GM20431 (cell line): ENCODE data around the gene ZSCAN5A.
"Not testable (repeated sequence)": the region's sequence is repeated elsewhere in the genome, so short reads cannot be mapped to it uniquely, and the experiment has no call there.

Experiments
- in situ Hi-C: fragments of 300-500 bp; cut with MseI, MboI; formaldehyde crosslinking; loops from one replicate; pipeline ENCODE4 v1.15.0; 2020; ENCODE audit warnings: low sequenced_read_pairs; ENCODE audit not compliant: unreplicated experiment

Gene ZSCAN5A, protein sequence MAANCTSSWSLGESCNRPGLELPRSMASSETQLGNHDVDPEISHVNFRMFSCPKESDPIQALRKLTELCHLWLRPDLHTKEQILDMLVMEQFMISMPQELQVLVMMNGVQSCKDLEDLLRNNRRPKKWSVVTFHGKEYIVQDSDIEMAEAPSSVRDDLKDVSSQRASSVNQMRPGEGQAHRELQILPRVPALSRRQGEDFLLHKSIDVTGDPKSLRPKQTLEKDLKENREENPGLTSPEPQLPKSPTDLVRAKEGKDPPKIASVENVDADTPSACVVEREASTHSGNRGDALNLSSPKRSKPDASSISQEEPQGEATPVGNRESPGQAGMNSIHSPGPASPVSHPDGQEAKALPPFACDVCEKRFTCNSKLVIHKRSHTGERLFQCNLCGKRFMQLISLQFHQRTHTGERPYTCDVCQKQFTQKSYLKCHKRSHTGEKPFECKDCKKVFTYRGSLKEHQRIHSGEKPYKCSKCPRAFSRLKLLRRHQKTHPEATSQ

GRCh38 chr19:56314381-56315076 lies at the start of gene ZSCAN5A:
TSS of gene ZSCAN5A (minus strand) at chr19:56314839. CDS start at chr19:56225046, 89,793 bp downstream.
- in situ Hi-C loops = no loop called here

DNA sequence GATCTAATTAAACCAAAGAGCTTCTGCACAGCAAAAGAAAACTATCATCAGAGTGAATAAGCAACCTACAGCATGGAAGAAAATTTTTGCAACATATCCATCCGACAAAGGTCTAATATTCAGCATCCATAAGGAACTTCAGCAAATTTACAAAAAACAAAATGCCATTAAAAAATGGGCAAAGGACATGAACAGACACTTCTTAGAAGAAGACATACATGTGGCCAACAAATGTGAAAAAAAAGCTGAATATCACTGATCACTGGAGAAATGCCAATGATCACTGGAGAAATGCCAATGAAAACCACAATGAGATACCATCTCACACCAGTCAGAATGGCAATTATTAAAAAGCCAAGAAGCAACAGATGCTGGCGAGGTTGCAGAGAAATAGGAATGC lies 46.2 kb upstream of the ZSCAN5A start:
- in situ Hi-C loops = no loop called here

GRCh38 chr19:56356944-56357343 lies 42.3 kb upstream of the ZSCAN5A start:
- in situ Hi-C loops = no loop called here

DNA sequence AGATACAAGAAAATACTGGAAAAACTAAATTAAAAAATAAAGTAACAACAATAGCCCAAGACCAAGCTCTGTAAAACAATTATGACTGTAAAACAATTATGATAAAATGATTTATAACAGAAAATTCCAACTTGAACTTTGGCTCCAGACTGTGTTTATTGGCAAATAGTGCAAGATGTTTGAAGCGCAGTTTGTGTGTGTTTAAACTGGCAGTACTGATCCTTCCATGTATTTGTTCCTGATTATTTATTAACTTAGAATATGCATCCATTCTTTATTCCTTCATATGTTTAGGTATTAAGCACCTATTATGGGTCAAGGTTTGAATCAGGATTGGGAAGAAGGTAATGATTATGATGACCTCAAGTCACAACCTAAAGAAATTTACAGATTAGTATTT lies 40.9 kb upstream of the ZSCAN5A start:
- in situ Hi-C loops = no loop called here

DNA sequence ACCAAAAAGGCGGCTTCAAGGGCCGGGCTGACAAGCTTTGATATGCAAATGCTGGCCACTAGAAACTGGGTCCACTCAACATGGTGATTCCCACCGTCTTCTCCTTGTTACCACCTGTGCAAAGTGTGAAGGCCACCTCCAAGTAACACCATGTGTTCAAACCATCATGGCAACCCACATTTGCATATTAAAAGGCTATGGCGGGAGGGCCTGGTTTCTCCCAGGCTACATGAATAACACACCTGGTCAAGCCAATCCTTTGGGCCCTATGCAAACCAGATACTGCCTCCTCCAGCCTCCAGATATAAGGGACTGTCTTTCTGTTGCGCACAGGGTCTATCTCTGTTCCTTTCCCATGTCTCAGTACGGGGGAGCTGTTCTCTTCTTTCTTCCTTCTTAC lies 36.6 kb upstream of the ZSCAN5A start:
- in situ Hi-C loops = no loop called here

DNA sequence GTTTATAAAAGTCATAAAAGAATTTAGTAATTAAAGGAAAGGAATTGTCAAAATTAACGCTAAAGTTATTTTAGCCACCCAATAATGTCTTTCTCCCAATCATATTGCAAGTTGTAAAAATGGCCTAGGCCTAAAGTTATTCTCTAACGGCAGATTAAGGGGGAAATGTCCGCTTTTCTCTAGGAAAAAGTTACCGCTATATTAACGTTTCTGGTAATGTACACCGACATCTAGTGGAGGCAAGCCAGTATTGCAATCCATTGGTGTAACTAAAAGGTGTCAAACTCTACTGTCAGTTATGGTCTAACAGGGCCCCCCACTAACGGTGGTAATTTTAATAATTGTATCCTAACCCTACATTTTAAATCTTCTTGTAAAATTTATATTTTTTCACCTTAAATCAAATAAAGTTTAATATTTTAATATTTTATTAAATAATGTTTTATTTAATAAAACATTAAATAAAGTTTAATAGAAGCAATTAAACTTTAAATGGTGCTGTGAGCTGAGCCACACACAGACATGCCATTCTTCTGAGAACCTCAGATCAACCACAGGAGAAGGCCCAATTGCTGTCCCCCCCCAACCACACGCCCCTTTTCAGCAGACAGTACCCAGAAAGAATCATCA lies 35.9 kb upstream of the ZSCAN5A start:
- in situ Hi-C loops = no loop called here

GRCh38 chr19:56348289-56348877 lies 33.7 kb upstream of the ZSCAN5A start:
- in situ Hi-C loops = loop anchor here (10.0 kb wide), 1 partner anchor 274 kb away; no protein-coding TSS in a partner anchor

GRCh38 chr19:56347163-56347778 lies 32.6 kb upstream of the ZSCAN5A start:
- in situ Hi-C loops = loop anchor here (10.0 kb wide), 1 partner anchor 272 kb away; no protein-coding TSS in a partner anchor

DNA sequence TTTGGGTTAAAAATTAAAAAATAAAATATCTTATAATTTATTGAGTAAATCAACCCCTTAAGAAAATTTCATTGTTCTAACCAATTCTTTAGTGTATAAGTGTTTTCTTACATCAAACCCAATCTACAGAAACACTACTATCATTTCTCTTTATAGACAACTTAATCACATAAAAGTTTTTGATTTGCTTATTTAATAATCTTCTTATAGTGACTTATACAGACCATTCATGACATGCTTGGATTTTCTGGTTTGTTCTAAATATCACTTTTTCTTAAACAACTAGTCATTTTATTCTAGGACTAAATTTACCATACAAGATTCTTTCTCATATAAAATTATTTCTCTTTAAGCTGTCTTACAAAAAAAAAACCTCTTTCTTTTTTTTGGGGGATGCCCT lies 27.3 kb upstream of the ZSCAN5A start:
- in situ Hi-C loops = loop anchor here (10.0 kb wide), 1 partner anchor 267 kb away; no protein-coding TSS in a partner anchor

GRCh38 chr19:56339031-56339430 lies 24.4 kb upstream of the ZSCAN5A start:
- in situ Hi-C loops = not testable (repeated sequence)

GRCh38 chr19:56337077-56337476 lies 22.4 kb upstream of the ZSCAN5A start:
- in situ Hi-C loops = not testable (repeated sequence)

- in situ Hi-C loops = not testable (repeated sequence)
Measured at GRCh38 chr19:56335371-56335770, 20.7 kb upstream of the ZSCAN5A start.

GRCh38 chr19:56333506-56333905 lies 18.9 kb upstream of the ZSCAN5A start:
- in situ Hi-C loops = no loop called here

DNA sequence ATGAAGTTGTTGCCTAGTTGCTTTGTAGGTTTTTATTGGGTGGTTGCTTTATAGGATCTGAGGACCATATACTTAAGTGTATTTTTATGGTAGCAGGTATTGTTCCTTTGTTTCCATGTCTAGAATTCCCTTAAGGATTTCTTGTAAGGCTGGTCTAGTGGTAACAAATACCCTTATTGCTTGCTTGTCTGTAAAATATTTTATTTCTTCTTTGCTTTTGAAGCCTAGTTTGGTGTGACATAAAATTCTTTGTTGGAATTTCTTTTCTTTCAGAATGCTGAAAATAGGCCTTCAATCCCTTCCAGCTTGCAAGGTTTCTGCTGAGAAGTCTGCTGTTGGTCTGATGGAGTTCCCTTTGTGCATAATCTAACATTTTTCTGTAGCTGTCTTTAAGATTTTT lies 18.1 kb upstream of the ZSCAN5A start:
- in situ Hi-C loops = no loop called here

DNA sequence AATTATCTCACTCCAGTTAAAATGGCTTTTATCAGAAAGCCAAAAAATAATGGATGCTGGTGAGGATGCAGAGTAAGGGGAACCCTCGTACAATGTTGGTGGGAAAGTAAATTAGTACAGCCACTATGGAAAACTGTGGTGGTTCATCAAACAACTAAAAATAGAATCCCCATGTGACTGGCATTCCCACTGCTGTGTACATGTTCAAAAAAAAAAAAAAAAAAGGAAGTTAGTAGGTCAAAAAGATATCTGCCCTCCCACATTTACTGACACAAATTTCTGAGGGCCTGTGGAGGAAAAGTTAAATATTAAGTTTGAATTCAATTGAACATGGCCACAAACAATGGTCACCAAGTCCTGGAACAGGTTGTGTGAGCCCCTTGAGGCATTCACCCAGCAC lies 9.8 kb upstream of the ZSCAN5A start:
- in situ Hi-C loops = no loop called here

DNA sequence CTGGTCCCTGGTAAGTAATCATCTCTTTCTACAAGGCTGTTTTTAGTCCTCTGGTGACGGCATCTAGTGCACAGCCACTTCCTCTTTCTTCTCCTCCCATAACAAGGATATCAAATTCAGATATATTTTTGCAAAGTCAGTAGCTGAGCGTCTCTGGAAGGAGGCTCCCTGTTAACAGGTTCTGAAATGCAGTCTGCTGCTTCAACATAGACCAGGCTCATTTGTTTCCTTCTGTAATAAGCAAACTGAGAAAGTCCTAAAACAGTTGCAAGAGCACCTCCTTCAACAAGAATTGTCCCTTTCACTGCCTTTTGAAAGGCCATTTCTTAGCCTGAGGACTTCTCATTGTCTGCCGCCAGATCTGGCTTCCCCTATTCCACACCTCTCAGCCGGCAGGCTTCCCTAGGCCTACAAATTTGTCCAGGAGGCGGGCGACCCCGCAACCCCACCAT lies 7.4 kb upstream of the ZSCAN5A start:
- in situ Hi-C loops = no loop called here

DNA sequence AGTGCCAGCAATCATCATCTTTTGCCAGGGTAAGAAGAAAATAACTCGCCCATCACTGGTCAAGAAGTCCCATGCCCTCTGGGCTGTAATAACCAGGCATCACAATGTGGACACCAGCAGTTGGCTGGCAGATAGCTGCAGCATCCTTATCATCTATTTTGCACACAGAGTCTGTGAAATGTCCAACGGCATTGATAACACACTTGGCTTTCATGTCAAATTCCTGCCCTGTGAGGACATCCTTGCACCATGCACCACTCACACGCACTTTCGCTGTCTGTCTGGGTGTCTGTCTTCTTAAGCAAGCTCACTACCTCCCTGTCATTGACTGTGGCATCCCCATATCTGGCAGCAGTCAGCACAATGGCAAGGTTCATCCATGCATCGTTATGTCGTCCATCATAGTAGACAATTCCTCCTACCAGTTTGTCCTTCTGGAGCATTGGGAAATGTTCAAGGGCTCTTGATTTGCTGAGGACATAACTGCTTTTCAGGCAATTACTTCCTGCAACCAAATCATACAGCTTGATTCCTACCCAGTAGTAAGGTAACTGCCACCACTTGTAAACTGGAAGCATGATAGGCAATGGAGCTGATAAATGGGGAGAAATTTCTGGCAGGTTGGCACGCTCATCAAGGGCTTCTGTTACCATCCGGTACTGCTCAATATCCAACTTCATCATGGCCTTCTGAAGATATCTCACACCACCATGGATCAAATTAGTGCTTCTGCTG lies 6.8 kb upstream of the ZSCAN5A start:
- in situ Hi-C loops = no loop called here

DNA sequence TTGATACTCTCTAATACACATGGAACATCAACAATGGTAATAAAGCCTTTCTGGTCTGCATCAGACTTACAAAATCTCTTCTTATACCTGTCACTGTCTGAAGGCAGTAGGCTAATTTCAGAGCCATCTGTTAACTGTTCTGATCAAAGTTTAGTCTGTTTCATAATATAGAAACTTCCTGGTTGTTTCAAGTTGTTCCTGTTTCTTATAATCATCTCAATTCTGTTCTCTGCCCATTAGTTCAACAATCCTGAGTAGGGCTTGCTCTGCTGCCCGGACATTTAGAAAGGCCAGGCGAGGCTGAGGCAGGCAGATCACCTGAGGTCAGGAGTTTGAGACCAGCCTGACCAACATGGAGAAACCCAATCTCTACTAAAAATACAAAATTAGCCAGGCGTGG lies 5.4 kb upstream of the ZSCAN5A start:
- in situ Hi-C loops = no loop called here

DNA sequence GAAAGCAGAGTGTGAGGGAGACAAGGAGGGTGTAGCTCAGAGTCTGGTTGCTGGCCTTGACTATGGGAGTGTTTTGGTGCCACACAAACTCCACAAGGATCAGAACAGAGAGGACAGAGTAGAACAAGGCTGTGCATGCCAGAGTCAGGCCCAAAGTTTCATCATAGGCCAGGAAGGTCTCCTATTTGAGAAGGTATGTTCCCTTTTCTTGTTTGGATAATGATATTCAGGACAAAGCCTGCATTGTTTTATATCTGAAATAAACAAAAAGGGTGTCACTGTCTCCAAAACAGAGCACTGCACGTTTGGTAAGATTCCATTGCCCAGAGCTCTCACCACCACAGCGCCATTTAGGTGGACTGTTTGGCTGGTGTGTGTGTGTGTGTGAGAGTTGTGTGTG lies 3.1 kb upstream of the ZSCAN5A start:
- in situ Hi-C loops = no loop called here
